Hepatocyte (in vitro differentiated cells): ENCODE data around the gene THSD4. TPM values are rescaled to one million over a fixed set of nuclear protein-coding genes. Genes with fewer than 3 reads are reported as not detected.

ENCODE experiments used
- DNase-seq: peaks from one replicate; pipeline ENCODE4 v3.0.0-alpha.2; 2016; ENCODE audit warnings: low spot score
- H2AFZ ChIP-seq: fragments of 200-600 bp; sonication (generic); 2 replicates; pipeline ENCODE4 v1.6.0; 2016; ENCODE audit warnings: antibody characterized with exemption, mild to moderate bottlenecking
- H3K27ac ChIP-seq: fragments of 200-600 bp; sonication (generic); 2 replicates; pipeline ENCODE4 v1.5.1; 2016; ENCODE audit warnings: mild to moderate bottlenecking
- H3K27me3 ChIP-seq: fragments of 200-600 bp; sonication (generic); 2 replicates; pipeline ENCODE4 v1.6.1; 2016
- H3K36me3 ChIP-seq: fragments of 200-600 bp; sonication (generic); replicated peaks from 2 replicates; pipeline ENCODE4 v1.5.1; 2016; ENCODE audit warnings: low read depth; ENCODE audit not compliant: insufficient read depth
- H3K4me1 ChIP-seq: fragments of 200-600 bp; sonication (generic); 2 replicates; pipeline ENCODE4 v1.5.1; 2016; ENCODE audit warnings: mild to moderate bottlenecking, moderate library complexity; ENCODE audit not compliant: insufficient read depth
- H3K4me2 ChIP-seq: fragments of 200-600 bp; sonication (generic); 2 replicates; pipeline ENCODE4 v1.6.0; 2016
- H3K4me3 ChIP-seq: fragments of 200-600 bp; sonication (generic); 2 replicates; pipeline ENCODE4 v1.5.1; 2016; ENCODE audit warnings: mild to moderate bottlenecking
- H3K79me2 ChIP-seq: fragments of 200-600 bp; sonication (generic); 2 replicates; pipeline ENCODE4 v1.6.0; 2017; ENCODE audit warnings: mild to moderate bottlenecking
- H3K9me2 ChIP-seq: fragments of 200-600 bp; sonication (generic); replicated peaks from 2 replicates; pipeline ENCODE4 v1.6.0; 2017; ENCODE audit warnings: mild to moderate bottlenecking; ENCODE audit not compliant: insufficient read depth
- H3K9me3 ChIP-seq: fragments of 200-600 bp; sonication (generic); 2 replicates; pipeline ENCODE4 v1.5.1; 2016; ENCODE audit warnings: low read depth, mild to moderate bottlenecking
- H4K20me1 ChIP-seq: fragments of 200-600 bp; sonication (generic); 2 replicates; pipeline ENCODE4 v1.6.0; 2016; ENCODE audit warnings: mild to moderate bottlenecking; ENCODE audit not compliant: insufficient read depth, poor library complexity, severe bottlenecking
- EZH2 ChIP-seq: fragments of 200-600 bp; sonication (generic); IDR thresholded peaks from 2 replicates; pipeline ENCODE4 v1.6.1; 2016; ENCODE audit warnings: antibody characterized with exemption, mild to moderate bottlenecking, borderline replicate concordance
- EZH2phosphoT487 ChIP-seq: fragments of 200-600 bp; sonication (generic); IDR thresholded peaks from one replicate; pipeline ENCODE4 v1.6.1; 2018; ENCODE audit warnings: antibody characterized with exemption, mild to moderate bottlenecking, low read depth, moderate library complexity; ENCODE audit not compliant: unreplicated experiment, severe bottlenecking
- WGBS: methylation state at CpG from one replicate; pipeline ENCODE4 v1.1.6; 2016; ENCODE audit warnings: low lambda C conversion rate; ENCODE audit errors: missing lambda C conversion rate; 5-methylcytosine and 5-hydroxymethylcytosine counted together
- polyA plus RNA-seq: library from polyadenylated mRNA; unstranded; fragments of >200 nt; fragmentation: Nextera tagmentation; extraction: Ambion mirVana; gene quantifications from 2 replicates; pipeline ENCODE4 v1.2.1, GENCODE V29; 2016
- total RNA-seq: library from RNA; depleted of rRNA; stranded (reverse); fragments of >200 nt; gene quantifications from 2 replicates; pipeline ENCODE4 v1.2.3, GENCODE V29; 2014
- TF ChIP-seq, protein P1 (sequence below): fragments of 200-600 bp; sonication (generic); IDR thresholded peaks from 2 replicates; pipeline ENCODE4 v1.5.1; 2016; ENCODE audit warnings: antibody characterized with exemption, mild to moderate bottlenecking; ENCODE audit not compliant: poor library complexity

THSD4 gene
- total and polyA plus RNA-seq, 2 experiments from 2014 or later = 4.3 to 7.0 TPM

GRCh38 chr15:71072423-71072822, 42.8 kb upstream of the THSD4 start:
- Histone ChIP-seq H3K9me2 (no peaks in the 10 kb centered on the region), H3K9me3 (no peaks in the 10 kb centered on the region), H3K79me2 (no peaks in the 10 kb centered on the region), H4K20me1 (no peaks in the 10 kb centered on the region), H2AFZ (no peak overlapping the region), H3K4me3 (no peak overlapping the region), H3K4me2 (no peak overlapping the region), H3K36me3 (no peaks in the 10 kb centered on the region), H3K27me3 (no peaks in the 10 kb centered on the region), H3K27ac (no peak overlapping the region), H3K4me1 (no peaks in the 10 kb centered on the region)
- TF ChIP-seq, protein P1, sequence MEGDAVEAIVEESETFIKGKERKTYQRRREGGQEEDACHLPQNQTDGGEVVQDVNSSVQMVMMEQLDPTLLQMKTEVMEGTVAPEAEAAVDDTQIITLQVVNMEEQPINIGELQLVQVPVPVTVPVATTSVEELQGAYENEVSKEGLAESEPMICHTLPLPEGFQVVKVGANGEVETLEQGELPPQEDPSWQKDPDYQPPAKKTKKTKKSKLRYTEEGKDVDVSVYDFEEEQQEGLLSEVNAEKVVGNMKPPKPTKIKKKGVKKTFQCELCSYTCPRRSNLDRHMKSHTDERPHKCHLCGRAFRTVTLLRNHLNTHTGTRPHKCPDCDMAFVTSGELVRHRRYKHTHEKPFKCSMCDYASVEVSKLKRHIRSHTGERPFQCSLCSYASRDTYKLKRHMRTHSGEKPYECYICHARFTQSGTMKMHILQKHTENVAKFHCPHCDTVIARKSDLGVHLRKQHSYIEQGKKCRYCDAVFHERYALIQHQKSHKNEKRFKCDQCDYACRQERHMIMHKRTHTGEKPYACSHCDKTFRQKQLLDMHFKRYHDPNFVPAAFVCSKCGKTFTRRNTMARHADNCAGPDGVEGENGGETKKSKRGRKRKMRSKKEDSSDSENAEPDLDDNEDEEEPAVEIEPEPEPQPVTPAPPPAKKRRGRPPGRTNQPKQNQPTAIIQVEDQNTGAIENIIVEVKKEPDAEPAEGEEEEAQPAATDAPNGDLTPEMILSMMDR = no peak
- TF ChIP-seq EZH2 (no peak), EZH2phosphoT487 (no peak)
- no peak for DNase-seq
- WGBS = 95% methylated on average over 6 of the region's 6 CpGs

- Histone ChIP-seq H3K27ac (peak overlapping the region; percentile 42), H2AFZ (no peak overlapping the region), H3K79me2 (no peaks in the 10 kb centered on the region), H3K27me3 (no peaks in the 10 kb centered on the region), H3K9me2 (no peaks in the 10 kb centered on the region), H3K9me3 (no peaks in the 10 kb centered on the region), H4K20me1 (no peaks in the 10 kb centered on the region), H3K4me2 (peak overlapping the region; percentile 28), H3K4me1 (peaks cover 17% of the 10 kb centered on the region), H3K4me3 (no peak overlapping the region), H3K36me3 (no peaks in the 10 kb centered on the region)
- WGBS = 65% methylated on average over 6 of the region's 6 CpGs
- no peak for TF ChIP-seq EZH2phosphoT487
- no peak for TF ChIP-seq EZH2
- TF ChIP-seq, protein P1 = no peak
- DNase-seq = no peak
These were observed 36.6 kb upstream of the THSD4 start for GRCh38 chr15:71078506-71079207.

DNA sequence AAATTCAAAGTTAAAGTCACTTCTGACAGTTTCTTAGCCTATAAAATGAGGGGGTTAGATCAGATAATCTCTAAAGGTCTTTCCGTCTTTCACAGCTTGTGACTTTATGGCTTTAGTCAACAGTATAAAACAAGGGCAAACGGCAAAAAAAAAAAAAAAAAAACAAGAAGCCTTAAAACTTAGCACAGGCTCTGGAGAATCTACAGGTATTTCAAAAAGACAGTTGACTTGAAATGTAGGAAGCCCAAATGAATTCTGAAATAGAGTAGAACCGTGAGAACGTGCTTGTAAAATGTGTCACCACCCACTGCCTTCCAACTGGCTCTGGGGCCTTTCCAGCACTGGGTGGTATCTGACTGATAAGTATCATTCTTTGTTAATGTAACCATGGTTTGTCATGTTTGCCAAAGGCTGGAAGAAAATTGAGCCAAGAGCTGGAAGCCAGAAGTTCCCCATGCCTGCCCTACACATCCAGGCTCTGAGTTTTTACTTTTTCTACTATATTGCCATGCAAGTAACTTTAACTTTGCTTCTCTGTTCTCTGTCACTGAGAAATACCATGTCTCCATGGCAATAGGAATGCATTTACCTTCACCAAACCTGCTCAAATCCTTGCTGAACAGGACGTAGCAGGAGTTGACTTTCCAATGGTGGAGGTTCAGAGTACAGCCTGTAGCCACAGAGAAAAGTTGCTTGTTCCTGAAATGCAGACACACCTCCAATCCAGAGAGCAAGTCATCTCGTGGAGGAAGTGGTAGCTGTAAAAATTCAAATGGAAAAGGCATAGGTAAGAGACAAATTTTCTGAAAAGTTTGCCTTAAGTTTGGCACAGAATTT, 35.8 kb upstream of the THSD4 start:
- peak overlapping the region; percentile 42 for H3K27ac ChIP-seq
- no peak overlapping the region for H2AFZ ChIP-seq
- no peaks in the 10 kb centered on the region for H3K27me3 ChIP-seq
- H3K79me2 ChIP-seq = no peaks in the 10 kb centered on the region
- 29% methylated on average over 6 of the region's 6 CpGs for WGBS
- no peak overlapping the region for H3K4me3 ChIP-seq
- H4K20me1 ChIP-seq = no peaks in the 10 kb centered on the region
- peak; percentile 38 for DNase-seq
- H3K9me2 ChIP-seq = no peaks in the 10 kb centered on the region
- no peak for TF ChIP-seq EZH2
- TF ChIP-seq, protein P1 = no peak
- TF ChIP-seq EZH2phosphoT487 = no peak
- H3K36me3 ChIP-seq = no peaks in the 10 kb centered on the region
- no peaks in the 10 kb centered on the region for H3K9me3 ChIP-seq
- H3K4me1 ChIP-seq = peaks cover 17% of the 10 kb centered on the region
- H3K4me2 ChIP-seq = peak overlapping the region; percentile 28
